K562 (cell line): ENCODE data around the gene RAB41. TPM values are rescaled to one million over a fixed set of nuclear protein-coding genes. Genes with fewer than 3 reads are reported as not detected.

ENCODE experiments used
- ATAC-seq: fragments of 200-7000 bp; cut with Tn5 transposase; 3 replicates; pipeline ENCODE4 v1.9.1; 2020; ENCODE audit warnings: moderate library complexity
- BruUV-seq: library from RNA; stranded (reverse); fragments of 400-500 nt; replicated peaks from 2 replicates; lab custom pipeline; 2021; lab: Mats Ljungman, UMichigan
- CTCF ChIA-PET: fragments of 300-600 bp; formaldehyde crosslinking; extraction: SDS; loops from one replicate; lab custom pipeline; 2021; ENCODE audit warnings: low intra/inter-chr PET ratio; lab: Yijun Ruan, JAX
- POLR2A ChIA-PET: fragments of 300-600, 350-650 bp; sonication (Branson Sonifier 250); formaldehyde crosslinking; extraction: SDS; loops from one replicate; lab custom pipeline; 2021; ENCODE audit warnings: antibody characterized with exemption, inconsistent platforms; lab: Yijun Ruan, JAX
- DNase-seq, 4 experiments: peaks; one replicate each; pipeline versions ENCODE4 v3.0.0 to v3.0.0-alpha.2; 2011 to 2018; ENCODE audit warnings: low spot score in 3 of 4, mixed read lengths in 3 of 4; ENCODE audit errors: extremely low read depth in 1 of 4
- FAIRE-seq: peaks from 2 replicates; lab custom pipeline; 2011; peaks lifted over from hg19 to GRCh38; lab: Jason Lieb, UNC
- H2AFZ ChIP-seq: 2 replicates; pipeline ENCODE4 v1.6.0; 2011; ENCODE audit warnings: low read depth, low read length, control low read depth, inconsistent platforms
- H3K27ac ChIP-seq: fragments of 200-600 bp; 3 replicates; pipeline ENCODE4 v1.8.0; 2011; ENCODE audit warnings: low read depth, mild to moderate bottlenecking, control low read depth, inconsistent platforms, low read length, moderate library complexity, mixed read lengths; ENCODE audit errors: extremely low read depth
- H3K27me3 ChIP-seq, 2 experiments: fragments of 300-600 bp in 1 of 2; 2 replicates in 1 of 2; 3 replicates in 1 of 2; pipeline versions ENCODE4 v1.6.0 to v1.8.0; 2011; ENCODE audit warnings: inconsistent platforms in 2 of 2, low read length in 2 of 2, mild to moderate bottlenecking in 1 of 2, mixed read lengths in 1 of 2, moderate library complexity in 1 of 2; ENCODE audit not compliant: control insufficient read depth in 2 of 2, insufficient read depth in 2 of 2
- H3K36me3 ChIP-seq: fragments of 300-600 bp; 3 replicates; pipeline ENCODE4 v1.8.0; 2011; ENCODE audit warnings: mild to moderate bottlenecking, low read length, inconsistent platforms; ENCODE audit not compliant: control insufficient read depth, insufficient read depth
- H3K4me1 ChIP-seq, 2 experiments: fragments of 200-600 bp in 1 of 2; replicated peaks in 1 of 2; 2 replicates in 1 of 2; 3 replicates in 1 of 2; pipeline versions ENCODE4 v1.5.1 to v1.8.0; 2011; ENCODE audit warnings: inconsistent platforms in 2 of 2, low read length in 2 of 2, mild to moderate bottlenecking in 1 of 2, mixed read lengths in 1 of 2, moderate library complexity in 1 of 2; ENCODE audit not compliant: control insufficient read depth in 2 of 2, insufficient read depth in 2 of 2
- H3K4me2 ChIP-seq: 2 replicates; pipeline ENCODE4 v1.6.1; 2011; ENCODE audit warnings: low read length, control low read depth, inconsistent platforms, mixed read lengths; ENCODE audit not compliant: insufficient read depth
- H3K4me3 ChIP-seq: fragments of 200-600 bp; sonication (generic), shearing (Covaris generic); 2 replicates; pipeline ENCODE4 v1.5.1; 2016; ENCODE audit warnings: control low read depth, inconsistent platforms
- H3K79me2 ChIP-seq: fragments of 200-600 bp; 3 replicates; pipeline ENCODE4 v1.8.0; 2011; ENCODE audit warnings: low read length, inconsistent platforms; ENCODE audit not compliant: control insufficient read depth, insufficient read depth
- H3K9ac ChIP-seq, 2 experiments: 2 replicates each; pipeline versions ENCODE4 v1.6.0 to v1.6.1; 2011; ENCODE audit warnings: low read depth in 2 of 2, low read length in 2 of 2, control low read depth in 1 of 2, inconsistent platforms in 1 of 2, mild to moderate bottlenecking in 1 of 2, mixed read lengths in 1 of 2; ENCODE audit not compliant: insufficient read depth in 1 of 2
- H3K9me1 ChIP-seq: one replicate; pipeline ENCODE4 v1.6.0; 2011; ENCODE audit warnings: inconsistent platforms, mild to moderate bottlenecking, low read length, moderate library complexity; ENCODE audit not compliant: control insufficient read depth, insufficient read depth
- H3K9me3 ChIP-seq: replicated peaks from 2 replicates; pipeline ENCODE4 v1.5.1; 2011; ENCODE audit warnings: low read depth, low read length, inconsistent platforms; ENCODE audit not compliant: control insufficient read depth, insufficient read depth
- H4K20me1 ChIP-seq: replicated peaks from 2 replicates; pipeline ENCODE4 v1.6.1; 2011; ENCODE audit warnings: low read length, inconsistent platforms, mixed read lengths; ENCODE audit not compliant: control insufficient read depth, insufficient read depth
- ILK ChIP-seq: fragments of 450-650 bp; IDR thresholded peaks from 2 replicates; pipeline ENCODE4 v1.6.1; 2016; ENCODE audit warnings: missing genetic modification characterization, low read depth, mild to moderate bottlenecking, missing compliant biosample characterization, moderate library complexity, borderline replicate concordance
- ZNF253 ChIP-seq: fragments of 250-450 bp; sonication (Bioruptor Pico); conservative IDR thresholded peaks from 2 replicates; pipeline ENCODE4 v1.6.1; 2021; ENCODE audit warnings: mild to moderate bottlenecking
- ZNF407 ChIP-seq: fragments of 450-650 bp; IDR thresholded peaks from 2 replicates; pipeline ENCODE4 v1.6.1; 2016; ENCODE audit warnings: low read depth
- WGBS: fragments of 100-300 bp; shearing (Covaris generic); methylation state at CpG from one replicate; pipeline ENCODE4 v1.1.6; 2016; ENCODE audit warnings: low coverage, mixed read lengths; ENCODE audit not compliant: insufficient coverage; ENCODE audit errors: missing lambda C conversion rate; 5-methylcytosine and 5-hydroxymethylcytosine counted together
- in situ Hi-C: fragments of 300-500 bp; cut with MboI; formaldehyde crosslinking; loops from 4 replicates; pipeline ENCODE4 v1.15.0; 2018; ENCODE audit warnings: inconsistent platforms, mixed read lengths
- intact Hi-C: fragments of 100-400 bp; cut with micrococcal nuclease; formaldehyde crosslinking; loops from 2 replicates; pipeline ENCODE4 v1.14.2; 2022
- polyA plus RNA-seq, 8 experiments: library from polyadenylated mRNA; depleted of rRNA in 4 of 8; stranded (reverse) in 5 of 8; unstranded in 3 of 8; fragments of >200 nt; fragmentation: Nextera tagmentation in 2 of 8; fragmentation: Illumina TruSeq in 1 of 8; extraction: Ambion mirVana in 2 of 8; extraction: Trizol in 1 of 8; gene quantifications; 2 replicates each; pipeline versions ENCODE4 v1.2.1 to v1.2.3, GENCODE V29; 2011 to 2014; ENCODE audit warnings: inconsistent platforms in 1 of 8, missing spikeins in 1 of 8
- total RNA-seq, 7 experiments: library from RNA; depleted of rRNA in 6 of 7; stranded (reverse); fragments of >200 nt in 6 of 7; fragmentation: Illumina TruSeq in 2 of 7; extraction: Trizol in 2 of 7; gene quantifications; 2 replicates each; pipeline versions ENCODE4 v1.2.1 to v1.2.3, GENCODE V29; 2011 to 2021; ENCODE audit warnings: low replicate concordance in 1 of 7

RAB41 gene
- total and polyA plus RNA-seq, 9 of the 15 experiments (the other 6 are each of a cell fraction or from before 2014, with no cell fraction given), result 0.08 TPM; not detected in 8

DNA sequence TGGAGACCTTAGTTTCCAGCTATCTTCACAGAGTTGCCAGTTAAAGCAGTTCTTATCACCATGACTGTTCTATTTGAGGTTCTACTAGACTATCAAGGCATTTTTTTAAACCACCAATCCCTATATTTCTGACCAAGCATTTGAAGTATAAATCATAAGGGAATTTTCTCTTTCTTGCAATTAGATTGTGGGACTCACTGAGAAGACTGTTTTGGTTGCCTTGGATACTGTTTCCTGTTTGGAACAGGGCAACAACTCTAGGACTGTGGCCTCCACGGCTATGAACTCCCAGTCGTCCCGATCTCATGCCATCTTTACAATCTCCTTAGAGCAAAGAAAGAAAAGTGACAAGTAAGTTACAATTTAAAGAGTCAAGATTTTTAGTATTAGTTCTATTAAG is 19.7 kb downstream of the RAB41 start:
- no peak overlapping the region for H3K4me2 ChIP-seq
- 88% methylated on average over 3 of the region's 3 CpGs for WGBS
- CTCF ChIA-PET, result no interaction called here
- H3K4me3 ChIP-seq, result no peak overlapping the region
- DNase-seq (no peak), FAIRE-seq (no peak), ATAC-seq (no peak)
- no peaks in the 10 kb centered on the region for H3K9me1 ChIP-seq
- TF ChIP-seq ILK (no peak), ZNF253 (no peak), ZNF407 (no peak)
- no peaks in the 10 kb centered on the region for H3K4me1 ChIP-seq
- no peaks in the 10 kb centered on the region for H3K27me3 ChIP-seq
- H4K20me1 ChIP-seq, result no peaks in the 10 kb centered on the region
- intact Hi-C loops (no loop called here), in situ Hi-C loops (no loop called here)
- no peaks in the 10 kb centered on the region for H3K79me2 ChIP-seq
- no peak overlapping the region for H3K27ac ChIP-seq
- H2AFZ ChIP-seq, result no peak overlapping the region
- no TSS peak for BruUV-seq
- H3K36me3 ChIP-seq, result peaks cover 64% of the 10 kb centered on the region; the same call in 2 of the 3 replicates
- POLR2A ChIA-PET, result interaction anchor here (1.0 kb wide), 1 partner anchor 45 kb away, joined by 4 read pairs; no protein-coding TSS in a partner anchor
- no peak overlapping the region for H3K9ac ChIP-seq
- H3K9me3 ChIP-seq, result no peaks in the 10 kb centered on the region
